OCI-LY3 (cell line): ENCODE results near the gene PDE3A.

Source experiments
- H2AFZ ChIP-seq: fragments of 200-600, 300-600 bp; shearing (Covaris generic); 2 replicates; pipeline ENCODE4 v1.6.0; 2014; ENCODE audit warnings: antibody characterized with exemption, low read depth, low read length
- H3K27ac ChIP-seq: fragments of 200-600, 300-600 bp; sonication (generic); 2 replicates; pipeline ENCODE4 v1.5.1; 2014; ENCODE audit warnings: mild to moderate bottlenecking, low read length, moderate library complexity, mixed read lengths
- H3K27me3 ChIP-seq: fragments of 200-600, 300-600 bp; sonication (generic); 2 replicates; pipeline ENCODE4 v1.6.1; 2014; ENCODE audit warnings: low read depth, low read length, mixed read lengths
- H3K36me3 ChIP-seq: fragments of 200-600, 300-600 bp; sonication (generic); replicated peaks from 2 replicates; pipeline ENCODE3; 2014; ENCODE audit warnings: low read depth, low read length, mixed read lengths
- H3K4me1 ChIP-seq: fragments of 300-600, 200-600 bp; sonication (generic); 2 replicates; pipeline ENCODE4 v1.6.1; 2014; ENCODE audit warnings: low read length, mixed read lengths
- H3K4me2 ChIP-seq: fragments of 200-600, 300-600 bp; sonication (generic); 2 replicates; pipeline ENCODE4 v1.6.1; 2014; ENCODE audit warnings: low read length, mixed read lengths
- H3K4me3 ChIP-seq: fragments of 300-600, 200-600 bp; sonication (generic); 2 replicates; pipeline ENCODE4 v1.5.1; 2014; ENCODE audit warnings: antibody characterized with exemption, mild to moderate bottlenecking, low read length, moderate library complexity
- H3K79me2 ChIP-seq: fragments of 300-600, 200-600 bp; shearing (Covaris generic); 2 replicates; pipeline ENCODE4 v1.6.1; 2014; ENCODE audit warnings: mild to moderate bottlenecking, low read length, mixed read lengths
- H3K9ac ChIP-seq: fragments of 300-600, 200-600 bp; shearing (Covaris generic); 2 replicates; pipeline ENCODE4 v1.6.0; 2014; ENCODE audit warnings: mild to moderate bottlenecking, low read length, moderate library complexity
- H3K9me3 ChIP-seq: fragments of 200-600, 300-600 bp; shearing (Covaris generic); 2 replicates; pipeline ENCODE4 v1.6.1; 2014; ENCODE audit warnings: low read length, mixed read lengths; ENCODE audit not compliant: insufficient read depth
- H4K20me1 ChIP-seq: fragments of 200-600, 300-600 bp; sonication (generic); 2 replicates; pipeline ENCODE4 v1.6.1; 2016; ENCODE audit warnings: low read length, mixed read lengths; ENCODE audit not compliant: insufficient read depth
- EZH2phosphoT487 ChIP-seq: fragments of 200-600 bp; shearing (Covaris generic); IDR thresholded peaks from 2 replicates; pipeline ENCODE4 v1.6.1; 2018; ENCODE audit warnings: antibody characterized with exemption, mixed run types, low read depth
- TF ChIP-seq, protein P1 (sequence below): fragments of 200-600, 300-600 bp; sonication (generic); IDR thresholded peaks from 2 replicates; pipeline ENCODE4 v1.5.1; 2014; ENCODE audit warnings: antibody characterized with exemption, low read length, low read depth

Gene PDE3A

DNA sequence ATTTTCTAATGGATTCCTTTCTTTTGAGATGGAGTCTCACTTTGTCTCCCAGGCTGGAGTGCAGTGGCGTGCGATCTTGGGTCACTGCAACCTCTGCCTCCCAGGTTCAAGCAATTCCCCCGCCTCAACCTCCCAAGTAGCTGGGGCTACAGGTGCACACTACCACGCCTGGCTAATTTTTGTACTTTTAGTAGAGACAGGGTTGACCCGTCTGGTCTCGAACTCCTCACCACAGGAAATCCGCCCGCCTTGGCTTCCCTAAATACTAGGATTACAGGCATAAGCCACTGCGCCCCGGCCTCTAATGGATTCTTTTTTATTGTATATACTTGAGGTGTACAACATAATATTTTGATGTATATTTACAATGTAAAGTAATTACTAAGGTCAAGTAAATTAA is 186.7 kb downstream of the PDE3A start:
- Histone ChIP-seq H3K4me2 (no peak overlapping the region), H3K27me3 (peaks cover 8% of the 10 kb centered on the region), H3K9me3 (no peaks in the 10 kb centered on the region), H2AFZ (no peak overlapping the region), H3K4me3 (no peak overlapping the region), H3K36me3 (no peaks in the 10 kb centered on the region), H3K79me2 (no peaks in the 10 kb centered on the region), H3K9ac (no peak overlapping the region), H3K4me1 (peaks cover 20% of the 10 kb centered on the region), H4K20me1 (no peaks in the 10 kb centered on the region), H3K27ac (no peak overlapping the region)
- no peak for TF ChIP-seq EZH2phosphoT487
- TF ChIP-seq, protein P1, sequence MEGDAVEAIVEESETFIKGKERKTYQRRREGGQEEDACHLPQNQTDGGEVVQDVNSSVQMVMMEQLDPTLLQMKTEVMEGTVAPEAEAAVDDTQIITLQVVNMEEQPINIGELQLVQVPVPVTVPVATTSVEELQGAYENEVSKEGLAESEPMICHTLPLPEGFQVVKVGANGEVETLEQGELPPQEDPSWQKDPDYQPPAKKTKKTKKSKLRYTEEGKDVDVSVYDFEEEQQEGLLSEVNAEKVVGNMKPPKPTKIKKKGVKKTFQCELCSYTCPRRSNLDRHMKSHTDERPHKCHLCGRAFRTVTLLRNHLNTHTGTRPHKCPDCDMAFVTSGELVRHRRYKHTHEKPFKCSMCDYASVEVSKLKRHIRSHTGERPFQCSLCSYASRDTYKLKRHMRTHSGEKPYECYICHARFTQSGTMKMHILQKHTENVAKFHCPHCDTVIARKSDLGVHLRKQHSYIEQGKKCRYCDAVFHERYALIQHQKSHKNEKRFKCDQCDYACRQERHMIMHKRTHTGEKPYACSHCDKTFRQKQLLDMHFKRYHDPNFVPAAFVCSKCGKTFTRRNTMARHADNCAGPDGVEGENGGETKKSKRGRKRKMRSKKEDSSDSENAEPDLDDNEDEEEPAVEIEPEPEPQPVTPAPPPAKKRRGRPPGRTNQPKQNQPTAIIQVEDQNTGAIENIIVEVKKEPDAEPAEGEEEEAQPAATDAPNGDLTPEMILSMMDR = no peak

DNA sequence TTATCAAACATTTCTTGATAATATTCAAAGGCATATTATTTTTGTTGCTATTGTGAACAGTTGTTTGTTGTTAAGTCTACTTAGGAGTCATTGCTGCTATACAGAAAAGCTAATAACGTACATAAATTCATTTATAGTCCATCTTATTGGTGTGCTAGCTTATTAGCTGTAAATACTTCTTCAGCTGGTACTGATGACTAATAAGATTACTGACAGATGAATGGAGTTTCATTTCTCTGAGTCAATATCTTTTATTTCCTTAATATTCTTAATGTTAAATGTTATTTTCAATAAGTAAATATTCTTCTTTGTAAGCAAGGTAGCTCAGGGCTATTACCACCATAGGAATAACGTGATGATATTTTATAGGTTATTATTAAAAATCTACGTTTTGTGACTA is 187.4 kb downstream of the PDE3A start:
- H2AFZ ChIP-seq = no peak overlapping the region
- H4K20me1 ChIP-seq = no peaks in the 10 kb centered on the region
- H3K9me3 ChIP-seq = no peaks in the 10 kb centered on the region
- H3K36me3 ChIP-seq = no peaks in the 10 kb centered on the region
- H3K79me2 ChIP-seq = no peaks in the 10 kb centered on the region
- H3K4me2 ChIP-seq = peak overlapping the region; percentile 22; the same call in 1 of the 2 replicates
- H3K27me3 ChIP-seq = peaks cover 9% of the 10 kb centered on the region
- TF ChIP-seq EZH2phosphoT487 = no peak
- TF ChIP-seq, protein P1 = no peak
- H3K27ac ChIP-seq = no peak overlapping the region
- H3K4me3 ChIP-seq = no peak overlapping the region
- no peak overlapping the region for H3K9ac ChIP-seq
- H3K4me1 ChIP-seq = peaks cover 20% of the 10 kb centered on the region

DNA sequence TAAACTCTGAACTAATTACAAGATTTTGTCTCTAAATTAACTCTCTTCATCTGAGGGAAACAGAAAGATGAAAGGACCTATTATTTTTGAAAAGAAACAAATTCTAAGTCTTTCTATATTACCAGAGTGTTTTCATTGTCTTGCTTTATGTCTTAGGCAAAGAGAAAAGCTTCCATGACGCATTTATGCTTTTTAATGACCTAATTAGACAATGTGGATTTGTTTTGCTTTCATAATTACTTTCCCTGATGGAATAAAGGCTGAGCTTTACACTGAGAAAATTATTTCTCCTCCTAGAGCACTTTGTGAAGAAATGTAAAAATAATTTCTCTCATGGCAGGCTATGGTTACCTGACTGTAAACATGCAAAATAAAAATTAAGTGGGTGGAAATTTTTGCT is 188.8 kb downstream of the PDE3A start:
- H2AFZ ChIP-seq = no peak overlapping the region
- H3K79me2 ChIP-seq = no peaks in the 10 kb centered on the region
- TF ChIP-seq, protein P1 = no peak
- TF ChIP-seq EZH2phosphoT487 = no peak
- H3K27ac ChIP-seq = no peak overlapping the region
- peaks cover 20% of the 10 kb centered on the region for H3K4me1 ChIP-seq
- H3K27me3 ChIP-seq = peaks cover 9% of the 10 kb centered on the region
- no peaks in the 10 kb centered on the region for H4K20me1 ChIP-seq
- H3K36me3 ChIP-seq = no peaks in the 10 kb centered on the region
- H3K4me3 ChIP-seq = 0 out of 2 replicates have a peak overlapping the region, but pooled peaks have one; percentile 13
- no peaks in the 10 kb centered on the region for H3K9me3 ChIP-seq
- no peak overlapping the region for H3K9ac ChIP-seq
- peak overlapping the region; percentile 54 for H3K4me2 ChIP-seq

DNA sequence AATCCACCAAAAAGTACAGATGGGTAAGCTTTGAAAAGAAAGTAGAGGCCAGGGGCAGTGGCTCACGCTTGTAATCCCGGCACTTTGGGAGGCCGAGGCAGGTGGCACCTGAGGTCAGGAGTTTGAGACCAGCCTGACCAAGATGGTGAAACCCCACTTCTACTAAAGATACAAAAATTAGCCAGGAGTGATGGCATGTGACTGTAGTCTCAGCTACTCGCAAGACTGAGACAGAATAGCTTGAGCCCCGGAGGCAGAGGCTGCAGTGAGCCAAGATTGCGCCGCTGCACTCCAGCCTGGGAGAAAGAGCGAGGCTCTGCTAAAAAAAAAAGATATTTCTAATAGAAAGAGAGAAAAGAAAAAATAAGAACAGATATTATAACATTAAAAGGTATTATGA is 192.6 kb downstream of the PDE3A start:
- H3K4me1 ChIP-seq = peaks cover 12% of the 10 kb centered on the region
- TF ChIP-seq, protein P1 = no peak
- TF ChIP-seq EZH2phosphoT487 = no peak

More for the DNA sequence above, 192.6 kb downstream of the PDE3A start:
- Histone ChIP-seq H3K4me2 (no peak overlapping the region), H3K9me3 (no peaks in the 10 kb centered on the region), H2AFZ (no peak overlapping the region), H3K27ac (no peak overlapping the region), H4K20me1 (no peaks in the 10 kb centered on the region), H3K4me3 (no peak overlapping the region), H3K79me2 (no peaks in the 10 kb centered on the region), H3K27me3 (peaks cover 11% of the 10 kb centered on the region), H3K9ac (no peak overlapping the region), H3K36me3 (no peaks in the 10 kb centered on the region)
